HG02678 (cell line): ENCODE measurements around the gene IL17RA.

Experiments used
- ATAC-seq: cut with Tn5 transposase; IDR thresholded peaks from one replicate; pipeline ENCODE4 v1.9.1; 2021; ENCODE audit warnings: mild to moderate bottlenecking, moderate library complexity; ENCODE audit not compliant: unreplicated experiment

Gene IL17RA

DNA sequence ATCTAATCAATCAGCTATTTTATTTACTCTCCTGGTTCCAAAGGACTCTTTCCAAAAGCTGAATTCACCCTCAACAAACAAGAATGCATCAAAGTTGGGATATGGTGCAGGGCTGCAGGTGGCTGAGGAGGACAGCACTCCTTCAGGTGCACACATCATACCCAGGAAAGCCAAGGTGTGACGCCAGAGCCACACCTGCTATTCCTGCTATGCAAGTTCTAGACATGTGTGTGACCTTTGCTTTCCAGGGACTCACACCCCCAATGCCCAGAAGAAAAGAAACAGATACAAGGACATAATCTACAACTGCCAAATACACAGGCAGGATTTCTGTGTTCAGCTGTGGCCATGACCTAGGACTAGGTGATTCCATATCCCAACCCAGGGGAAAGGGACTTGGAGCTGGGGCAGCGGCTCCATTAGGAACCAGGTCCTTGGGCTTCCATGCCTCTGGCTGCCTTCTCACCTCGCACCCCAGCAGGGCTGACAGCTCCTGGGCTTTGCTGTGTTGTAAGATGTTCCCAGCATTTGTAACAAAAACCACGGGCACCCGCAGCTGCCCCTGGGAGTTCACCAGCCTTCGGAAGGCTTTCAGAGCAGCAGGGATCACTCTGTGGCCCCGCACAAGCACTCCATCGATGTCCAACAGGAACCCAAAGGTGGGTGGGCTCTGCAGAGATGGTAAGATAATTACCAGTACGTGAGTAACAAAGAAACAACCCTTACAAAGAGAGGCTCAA lies 64.4 kb downstream of the IL17RA start:
- no peak for ATAC-seq

DNA sequence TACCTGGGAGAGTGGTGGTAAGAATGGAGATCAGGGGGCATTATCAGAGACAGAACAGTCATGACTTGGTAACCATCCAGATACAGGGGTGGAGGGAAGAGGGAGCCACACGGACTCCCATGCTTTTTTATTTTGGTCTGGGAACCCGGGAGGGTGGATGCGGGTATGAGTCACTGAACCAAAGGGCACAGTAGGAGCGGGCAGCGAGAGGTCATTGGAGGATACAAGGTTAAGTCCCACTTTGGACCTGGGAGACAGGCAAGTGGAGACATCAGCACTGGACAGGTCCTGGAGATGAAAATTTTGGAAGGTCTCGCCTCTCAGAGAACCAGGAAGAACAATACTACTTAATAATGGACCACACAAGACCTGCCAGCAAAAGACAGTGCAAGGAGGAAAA lies 67.5 kb downstream of the IL17RA start:
- ATAC-seq: no peak

- ATAC-seq: no peak
Observed at GRCh38 chr22:17152971-17153370, 68.2 kb downstream of the IL17RA start.

GRCh38 chr22:17155941-17156340 lies 71.1 kb downstream of the IL17RA start:
- no peak for ATAC-seq

- ATAC-seq: no peak
Observed at GRCh38 chr22:17157714-17158113, 72.9 kb downstream of the IL17RA start.

GRCh38 chr22:17158176-17158567 lies 73.4 kb downstream of the IL17RA start:
- ATAC-seq: no peak

DNA sequence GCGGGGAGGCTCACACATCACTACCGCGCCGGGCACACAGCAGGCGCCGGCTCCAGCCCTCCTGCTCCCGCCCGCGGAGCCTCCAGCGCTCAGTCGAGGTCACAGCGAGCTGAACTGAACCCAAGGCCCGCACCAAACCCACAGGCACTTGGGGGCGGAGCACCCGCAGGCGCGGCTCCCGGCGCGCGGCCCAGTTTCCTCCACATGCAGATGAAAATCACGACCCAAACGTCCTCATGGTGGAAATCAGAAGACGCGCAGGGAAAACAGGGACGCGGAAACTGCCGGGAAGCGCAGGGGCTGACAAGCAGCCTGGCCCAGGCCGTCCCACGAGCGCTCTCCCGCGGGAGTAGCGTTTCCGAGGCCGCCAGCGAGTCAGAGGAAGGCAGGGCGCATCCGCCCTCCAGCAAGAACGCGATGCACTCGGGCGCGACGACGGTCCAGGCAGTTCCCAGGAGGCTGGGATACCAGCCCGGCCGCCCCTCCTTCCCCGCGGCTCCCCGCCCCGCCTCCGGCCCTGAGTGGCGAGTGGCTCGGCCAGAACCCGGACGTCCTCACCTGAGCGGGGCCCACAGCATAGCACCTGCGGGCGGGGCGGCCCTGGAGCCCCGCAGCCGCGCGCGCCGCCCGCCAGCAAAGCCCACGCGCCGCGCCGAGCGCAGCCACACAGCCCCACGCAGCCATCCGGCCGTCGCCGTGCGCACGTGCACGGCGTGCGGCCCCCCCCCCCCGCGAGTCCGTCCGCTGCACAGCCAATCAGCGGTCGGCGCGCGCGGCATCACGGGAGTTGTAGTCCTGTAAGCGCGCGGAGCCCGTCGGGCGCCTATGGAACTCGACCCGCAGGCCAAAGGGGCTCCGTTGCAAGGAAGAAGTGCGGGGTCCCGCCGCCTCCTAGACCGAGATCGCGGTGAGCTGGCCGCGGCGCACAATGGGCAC lies 74.0 kb downstream of the IL17RA start, which contains the start of gene HDHD5:
Gene HDHD5, minus strand, starts transcription at position 710 of the 936 bp plus-strand sequence. Its CDS starts 26 bp downstream, at position 684.
- ATAC-seq: peak; percentile 75

DNA sequence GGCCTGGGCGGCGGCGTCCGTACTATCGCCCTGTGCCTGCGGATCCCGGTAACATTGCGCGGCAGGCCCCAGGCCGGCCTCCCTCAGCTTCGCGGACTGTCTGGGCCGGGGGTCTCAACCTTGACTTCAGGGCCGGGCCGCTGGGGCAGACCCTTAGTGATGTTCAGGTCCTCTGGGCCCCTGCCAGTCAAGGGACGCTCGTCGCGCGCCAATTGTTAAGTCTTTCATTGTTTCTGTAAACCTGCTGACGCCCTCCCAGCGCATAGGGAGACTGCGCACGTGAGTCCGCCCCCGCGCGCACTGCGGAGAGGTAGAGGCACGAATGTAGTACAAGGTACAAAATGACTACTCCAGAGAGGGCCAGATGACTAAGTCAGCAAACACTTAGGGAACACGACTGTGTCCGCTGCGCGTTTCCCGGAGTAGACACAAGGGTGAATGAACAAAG lies 74.7 kb downstream of the IL17RA start:
- peak; percentile 17 for ATAC-seq

DNA sequence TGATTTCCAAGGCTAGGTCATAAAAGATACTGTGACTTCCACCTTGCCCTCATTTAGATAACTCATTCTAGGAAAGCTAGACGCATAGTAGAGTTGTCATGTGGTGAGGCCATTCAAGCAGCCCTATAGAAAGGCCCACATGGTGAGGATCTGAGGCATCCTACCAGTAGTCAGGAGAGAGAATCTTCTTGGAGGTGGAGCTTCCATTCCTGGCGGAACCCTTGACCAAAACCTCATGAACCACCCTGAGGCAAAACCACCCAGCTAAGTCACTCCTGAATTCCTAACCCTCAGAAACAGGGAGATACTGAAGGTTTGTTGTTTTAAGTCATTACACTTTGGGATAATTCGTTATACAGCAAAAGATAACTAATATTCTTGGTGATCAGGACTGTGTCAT lies 77.2 kb downstream of the IL17RA start:
- no peak for ATAC-seq

GRCh38 chr22:17162731-17163130 lies 77.9 kb downstream of the IL17RA start:
- no peak for ATAC-seq

GRCh38 chr22:17164392-17165024 lies 79.7 kb downstream of the IL17RA start:
- ATAC-seq: no peak
